HCT116 (cell line): Measurements from ENCODE around the gene TMEM244. TPM values are rescaled to one million over a fixed set of nuclear protein-coding genes. Genes with fewer than 3 reads are reported as not detected.
A peak's percentile ranks its signal among the peaks of the same experiment; 100 is the strongest.
"Not testable (repeated sequence)": the region's sequence is repeated elsewhere in the genome, so short reads cannot be mapped to it uniquely, and the experiment has no call there.

Experiments
- ATAC-seq: fragments of 200-7000 bp; cut with Tn5 transposase; 2 replicates; pipeline ENCODE4 v1.9.1; 2020; ENCODE audit warnings: mild to moderate bottlenecking, moderate library complexity
- BruUV-seq: library from RNA; stranded (reverse); fragments of 400-500 nt; replicated peaks from 2 replicates; lab custom pipeline; 2021; lab: Mats Ljungman, UMichigan
- CTCF ChIA-PET: fragments of 300-600 bp; sonication (Branson Sonifier 250); formaldehyde crosslinking; loops from one replicate; lab custom pipeline; 2021; ENCODE audit warnings: antibody characterized with exemption; lab: Charles Lee
- POLR2A ChIA-PET: fragments of 300-600, 350-600 bp; sonication (Branson Sonifier 250); formaldehyde crosslinking; loops from one replicate; lab custom pipeline; 2021; ENCODE audit warnings: antibody characterized with exemption; lab: Charles Lee
- RAD21 ChIA-PET, 2 experiments: fragments of 300-600 bp; sonication (Branson Sonifier 250); formaldehyde crosslinking; loops; one replicate each; lab custom pipeline; 2023; ENCODE audit warnings: low total read pairs in 2 of 2; ENCODE audit not compliant: uncharacterized antibody in 2 of 2, unreplicated experiment in 2 of 2, low non-redundant PET in 1 of 2; lab: Charles Lee
- DNase-seq: peaks from one replicate; pipeline ENCODE4 v3.0.0-alpha.2; 2010; ENCODE audit warnings: low read depth, low spot score
- H2AFZ ChIP-seq: fragments of 200-600 bp; shearing (Covaris generic), sonication (generic); 2 replicates; pipeline ENCODE4 v1.6.1; 2017; ENCODE audit warnings: low read depth, mixed run types, mixed read lengths, antibody characterized with exemption, low read length; ENCODE audit not compliant: poor library complexity, severe bottlenecking
- H3K27ac ChIP-seq: 2 replicates; pipeline ENCODE4 v1.5.1; 2012; ENCODE audit warnings: low read depth, low read length
- H3K27me3 ChIP-seq: fragments of 200-600 bp; sonication (generic); 2 replicates; pipeline ENCODE4 v1.6.1; 2016; ENCODE audit warnings: mixed run types, low read length, mixed read lengths; ENCODE audit not compliant: insufficient read depth
- H3K36me3 ChIP-seq, 2 experiments: fragments of 200-500 bp in 1 of 2; fragments of 200-600 bp in 1 of 2; sonication (Bioruptor generic) in 1 of 2; sonication (generic) in 1 of 2; 2 replicates each; pipeline versions ENCODE4 v1.5.1 to v1.6.1; 2014 to 2016; ENCODE audit warnings: low read length in 2 of 2, inconsistent platforms in 1 of 2, mixed read lengths in 1 of 2, mixed run types in 1 of 2; ENCODE audit not compliant: insufficient read depth in 2 of 2, control insufficient read depth in 1 of 2
- H3K4me1 ChIP-seq, 2 experiments: fragments of 200-600 bp in 1 of 2; sonication (generic) in 1 of 2; 2 replicates each; pipeline versions ENCODE4 v1.5.1 to v1.6.1; 2012 to 2017; ENCODE audit warnings: low read length in 2 of 2, inconsistent platforms in 1 of 2, mild to moderate bottlenecking in 1 of 2, mixed read lengths in 1 of 2, mixed run types in 1 of 2, moderate library complexity in 1 of 2; ENCODE audit not compliant: insufficient read depth in 2 of 2, control insufficient read depth in 1 of 2
- H3K4me2 ChIP-seq: fragments of 200-600 bp; sonication (generic); 2 replicates; pipeline ENCODE4 v1.6.1; 2017; ENCODE audit warnings: mixed run types, low read length, mixed read lengths
- H3K4me3 ChIP-seq, 2 experiments: fragments of 200-600 bp in 1 of 2; sonication (generic) in 1 of 2; replicated peaks in 1 of 2; 2 replicates each; pipeline ENCODE4 v1.5.1; 2011 to 2016; ENCODE audit warnings: low read length in 2 of 2, control low read depth in 1 of 2, low read depth in 1 of 2, mild to moderate bottlenecking in 1 of 2, mixed read lengths in 1 of 2, mixed run types in 1 of 2
- H3K79me2 ChIP-seq: fragments of 200-600 bp; sonication (generic); 2 replicates; pipeline ENCODE4 v1.6.1; 2017; ENCODE audit warnings: mild to moderate bottlenecking, mixed run types, low read length, moderate library complexity, mixed read lengths; ENCODE audit not compliant: insufficient read depth
- H3K9ac ChIP-seq: fragments of 200-600 bp; sonication (generic); 2 replicates; pipeline ENCODE4 v1.6.1; 2016; ENCODE audit warnings: low read length, mixed read lengths
- H3K9me2 ChIP-seq: fragments of 200-600 bp; sonication (generic), shearing (Covaris generic); 2 replicates; pipeline ENCODE4 v1.6.1; 2017; ENCODE audit warnings: mixed run types, mild to moderate bottlenecking, moderate library complexity; ENCODE audit not compliant: insufficient read depth
- H3K9me3 ChIP-seq, 2 experiments: fragments of 200-500 bp in 1 of 2; fragments of 200-600 bp in 1 of 2; sonication (Bioruptor generic) in 1 of 2; sonication (generic) in 1 of 2; 2 replicates each; pipeline ENCODE4 v1.6.1; 2014 to 2017; ENCODE audit warnings: low read length in 2 of 2, mixed read lengths in 2 of 2, inconsistent platforms in 1 of 2, low read depth in 1 of 2, mild to moderate bottlenecking in 1 of 2, mixed run types in 1 of 2, moderate library complexity in 1 of 2; ENCODE audit not compliant: control insufficient read depth in 1 of 2, insufficient read depth in 1 of 2
- H4K20me1 ChIP-seq: fragments of 200-600 bp; sonication (generic), shearing (Covaris generic); 2 replicates; pipeline ENCODE4 v1.6.1; 2017; ENCODE audit warnings: mixed run types, mild to moderate bottlenecking, moderate library complexity; ENCODE audit not compliant: insufficient read depth
- CEBPB ChIP-seq: IDR thresholded peaks from 2 replicates; pipeline ENCODE4 v1.6.1; 2012; ENCODE audit warnings: low read depth
- EGR1 ChIP-seq: IDR thresholded peaks from 2 replicates; pipeline ENCODE4 v1.6.1; 2012; ENCODE audit warnings: low read depth
- ELF1 ChIP-seq: IDR thresholded peaks from 2 replicates; pipeline ENCODE4 v1.6.1; 2012; ENCODE audit warnings: low read depth, borderline replicate concordance
- JUND ChIP-seq: IDR thresholded peaks from 2 replicates; pipeline ENCODE4 v1.6.1; 2012
- POLR2A ChIP-seq: IDR thresholded peaks from 2 replicates; pipeline ENCODE4 v1.7.0; 2011; ENCODE audit warnings: borderline replicate concordance; ENCODE audit not compliant: insufficient read depth, insufficient read length; ENCODE audit errors: extremely low read depth
- SP1 ChIP-seq: IDR thresholded peaks from 2 replicates; pipeline ENCODE4 v1.6.1; 2012; ENCODE audit warnings: low read depth
- TCF7L2 ChIP-seq: IDR thresholded peaks from 2 replicates; pipeline ENCODE4 v1.7.0; 2011; ENCODE audit warnings: borderline replicate concordance, inconsistent platforms; ENCODE audit not compliant: insufficient read depth, insufficient read length; ENCODE audit errors: extremely low read depth
- ZBTB33 ChIP-seq: IDR thresholded peaks from 2 replicates; pipeline ENCODE4 v1.6.1; 2011; ENCODE audit warnings: mild to moderate bottlenecking, low read length, moderate library complexity; ENCODE audit not compliant: insufficient replicate concordance; ENCODE audit errors: extremely low read depth
- intact Hi-C: fragments of 100-400 bp; cut with micrococcal nuclease; formaldehyde crosslinking; loops from 2 replicates; pipeline ENCODE4 v1.10.0; 2022
- total RNA-seq: library from RNA; stranded (reverse); gene quantifications from one replicate; pipeline ENCODE4 v1.2.1, GENCODE V29; 2021; ENCODE audit not compliant: unreplicated experiment
- TF ChIP-seq, protein P1 (sequence below): IDR thresholded peaks from 2 replicates; pipeline ENCODE4 v1.6.1; 2012; ENCODE audit warnings: low read depth

TMEM244 gene
- total RNA-seq, 1 experiment from 2014 or later: not detected

GRCh38 chr6:129842137-129842536 is 19.0 kb downstream of the TMEM244 start:
- H3K9me3 ChIP-seq: no peaks in the 10 kb centered on the region
- H3K9me2 ChIP-seq: no peaks in the 10 kb centered on the region
- RAD21 ChIA-PET: no interaction called here
- no peaks in the 10 kb centered on the region for H3K36me3 ChIP-seq
- H3K4me1 ChIP-seq: peaks cover 21 to 26% of the 10 kb centered on the region in 2 experiments
- intact Hi-C loops: loop anchor here (5.0 kb wide), 1 partner anchor 55 kb away; no protein-coding TSS in a partner anchor
- POLR2A ChIA-PET: no interaction called here
- DNase-seq: no peak
- no peaks in the 10 kb centered on the region for H3K27me3 ChIP-seq
- no peaks in the 10 kb centered on the region for H3K79me2 ChIP-seq
- no peaks in the 10 kb centered on the region for H4K20me1 ChIP-seq
- no peak overlapping the region for H3K9ac ChIP-seq
- BruUV-seq: no TSS peak
- H3K27ac ChIP-seq: no peak overlapping the region
- no peak overlapping the region for H3K4me3 ChIP-seq
- CTCF ChIA-PET: no interaction called here
- TF ChIP-seq POLR2A: no peak
- no peak for TF ChIP-seq SP1
- TF ChIP-seq ELF1: no peak
- ATAC-seq: no peak
- no peak overlapping the region for H3K4me2 ChIP-seq
- peak overlapping the region; percentile 44 for H2AFZ ChIP-seq

GRCh38 chr6:129839562-129839961 is 21.6 kb downstream of the TMEM244 start:
- CTCF ChIA-PET, H3K27me3 ChIP-seq, H4K20me1 ChIP-seq, RAD21 ChIA-PET, BruUV-seq, H3K79me2 ChIP-seq, intact Hi-C loops, H3K9ac ChIP-seq, DNase-seq, H3K4me3 ChIP-seq, H3K9me2 ChIP-seq, ATAC-seq, H3K27ac ChIP-seq, H2AFZ ChIP-seq, H3K9me3 ChIP-seq, H3K4me2 ChIP-seq, H3K36me3 ChIP-seq, POLR2A ChIA-PET: not testable (repeated sequence)
- H3K4me1 ChIP-seq: peaks cover 13 to 15% of the 10 kb centered on the region in 2 experiments

DNA sequence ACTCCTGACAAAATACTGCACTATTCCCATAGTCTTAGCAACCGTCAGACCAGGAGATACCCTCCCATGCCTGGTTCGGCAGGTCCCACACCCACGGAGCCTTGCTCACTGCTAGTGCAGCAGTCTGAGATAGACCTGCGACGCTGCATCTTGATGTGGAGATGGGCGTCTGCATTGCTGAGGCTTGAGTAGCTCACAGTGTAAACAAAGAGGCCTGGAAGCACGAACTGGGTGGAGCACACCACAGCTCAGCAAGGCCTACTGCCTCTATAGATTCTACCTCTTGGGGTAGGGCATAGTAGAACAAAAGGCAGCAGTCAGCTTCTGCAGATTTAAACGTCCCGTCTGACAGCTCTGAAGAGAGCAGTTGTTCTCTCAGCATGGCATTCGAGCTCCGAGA is 25.4 kb downstream of the TMEM244 start:
- Histone ChIP-seq H3K9me2 (no peaks in the 10 kb centered on the region), H3K36me3 (no peaks in the 10 kb centered on the region), H3K27me3 (no peaks in the 10 kb centered on the region), H3K27ac (no peak overlapping the region), H3K4me1 (no peaks in the 10 kb centered on the region), H3K4me3 (no peak overlapping the region), H3K4me2 (no peak overlapping the region), H3K9ac (no peak overlapping the region), H2AFZ (no peak overlapping the region), H3K9me3 (no peaks in the 10 kb centered on the region), H3K79me2 (no peaks in the 10 kb centered on the region), H4K20me1 (no peaks in the 10 kb centered on the region)
- BruUV-seq: no TSS peak
- DNase-seq (no peak), ATAC-seq (no peak)
- intact Hi-C loops: no loop called here
- ChIA-PET RAD21 (no interaction called here), POLR2A (no interaction called here), CTCF (no interaction called here)
- TF ChIP-seq, protein P1, sequence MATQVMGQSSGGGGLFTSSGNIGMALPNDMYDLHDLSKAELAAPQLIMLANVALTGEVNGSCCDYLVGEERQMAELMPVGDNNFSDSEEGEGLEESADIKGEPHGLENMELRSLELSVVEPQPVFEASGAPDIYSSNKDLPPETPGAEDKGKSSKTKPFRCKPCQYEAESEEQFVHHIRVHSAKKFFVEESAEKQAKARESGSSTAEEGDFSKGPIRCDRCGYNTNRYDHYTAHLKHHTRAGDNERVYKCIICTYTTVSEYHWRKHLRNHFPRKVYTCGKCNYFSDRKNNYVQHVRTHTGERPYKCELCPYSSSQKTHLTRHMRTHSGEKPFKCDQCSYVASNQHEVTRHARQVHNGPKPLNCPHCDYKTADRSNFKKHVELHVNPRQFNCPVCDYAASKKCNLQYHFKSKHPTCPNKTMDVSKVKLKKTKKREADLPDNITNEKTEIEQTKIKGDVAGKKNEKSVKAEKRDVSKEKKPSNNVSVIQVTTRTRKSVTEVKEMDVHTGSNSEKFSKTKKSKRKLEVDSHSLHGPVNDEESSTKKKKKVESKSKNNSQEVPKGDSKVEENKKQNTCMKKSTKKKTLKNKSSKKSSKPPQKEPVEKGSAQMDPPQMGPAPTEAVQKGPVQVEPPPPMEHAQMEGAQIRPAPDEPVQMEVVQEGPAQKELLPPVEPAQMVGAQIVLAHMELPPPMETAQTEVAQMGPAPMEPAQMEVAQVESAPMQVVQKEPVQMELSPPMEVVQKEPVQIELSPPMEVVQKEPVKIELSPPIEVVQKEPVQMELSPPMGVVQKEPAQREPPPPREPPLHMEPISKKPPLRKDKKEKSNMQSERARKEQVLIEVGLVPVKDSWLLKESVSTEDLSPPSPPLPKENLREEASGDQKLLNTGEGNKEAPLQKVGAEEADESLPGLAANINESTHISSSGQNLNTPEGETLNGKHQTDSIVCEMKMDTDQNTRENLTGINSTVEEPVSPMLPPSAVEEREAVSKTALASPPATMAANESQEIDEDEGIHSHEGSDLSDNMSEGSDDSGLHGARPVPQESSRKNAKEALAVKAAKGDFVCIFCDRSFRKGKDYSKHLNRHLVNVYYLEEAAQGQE: no peak
- TF ChIP-seq ZBTB33 (no peak), SP1 (no peak), JUND (no peak), EGR1 (no peak), CEBPB (no peak), TCF7L2 (no peak)
